ENCODE results near the gene FSD2.

FSD2 gene

DNA sequence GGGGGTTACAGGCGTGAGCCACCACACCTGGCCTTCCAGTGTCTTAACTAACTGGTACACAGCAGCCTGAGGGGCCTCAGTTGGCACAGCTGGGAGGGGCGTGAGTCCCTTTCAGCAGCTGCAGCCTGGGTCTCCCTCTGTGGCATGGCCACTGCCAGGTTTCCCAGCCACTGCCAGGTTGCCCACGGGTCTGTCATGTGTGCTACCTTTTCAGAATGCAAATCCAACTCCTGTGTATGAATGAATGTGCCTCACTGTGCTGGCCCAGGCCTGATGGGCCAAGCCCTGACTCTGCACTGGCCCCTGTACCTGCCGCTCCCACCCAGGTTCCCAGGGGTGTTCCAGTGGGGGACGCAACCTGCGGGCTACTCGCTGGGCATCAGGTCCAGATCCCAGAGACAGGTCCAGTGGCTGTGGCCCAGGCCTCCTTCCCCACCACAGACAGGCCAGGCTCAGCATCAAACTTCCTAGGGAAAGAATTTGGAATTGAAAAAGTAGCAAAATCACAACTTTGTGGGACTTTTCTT lies 29.6 kb upstream of the FSD2 start:
- H3K36me3 ChIP-seq (replicated peaks in 1 of 2; ENCODE audit: control insufficient read depth in 2 of 2, insufficient read depth in 2 of 2, low read length in 2 of 2): peaks cover 19 to 70% of the 10 kb centered on the region in 2 donors
- no peak overlapping the region for H3K18ac ChIP-seq (ENCODE audit: low read length)
- no peak overlapping the region for H3K4me3 ChIP-seq (ENCODE audit: low read length in 2 of 2)
- peaks cover 0 to 5% of the 10 kb centered on the region in 2 donors for H3K9me3 ChIP-seq (replicated peaks in 1 of 2; ENCODE audit: control insufficient read depth in 2 of 2, insufficient read depth in 1 of 2, low read depth in 1 of 2, low read length in 2 of 2)
- no peak overlapping the region for H2BK12ac ChIP-seq (ENCODE audit: low read length)
- WGBS, 2 donors (ENCODE audit: extremely low coverage in 2 of 2, insufficient read length in 2 of 2, insufficient replicate concordance in 1 of 2): no CpG with 5 or more reads among the region's 7 CpGs
- no peak overlapping the region for H2AFZ ChIP-seq (ENCODE audit: low read length)
- no peak overlapping the region for H2BK120ac ChIP-seq (ENCODE audit: low read depth, low read length)
- no peak overlapping the region for H3K27ac ChIP-seq (replicated peaks; ENCODE audit: low read length)
- H2BK15ac ChIP-seq (ENCODE audit: low read length): no peak overlapping the region
- no peak for DNase-seq (ENCODE audit: low spot score)
- H3K4ac ChIP-seq (ENCODE audit: low read length): no peak overlapping the region
- no peak overlapping the region for H3K9ac ChIP-seq (ENCODE audit: low read depth, low read length, poor library complexity)
- no peak overlapping the region for H2AK5ac ChIP-seq (ENCODE audit: low read depth, low read length)
- H3K23ac ChIP-seq (ENCODE audit: low read depth, low read length, poor library complexity): no peak overlapping the region
- H3K79me1 ChIP-seq (ENCODE audit: low read depth, low read length): no peaks in the 10 kb centered on the region
- H3K14ac ChIP-seq (ENCODE audit: low read length): no peak overlapping the region
- no peak overlapping the region for H4K91ac ChIP-seq (ENCODE audit: low read depth, low read length, poor library complexity)
- H3K4me1 ChIP-seq (ENCODE audit: control insufficient read depth in 2 of 2, insufficient read depth in 1 of 2, low read depth in 1 of 2, low read length in 2 of 2): peaks cover 0 to 3% of the 10 kb centered on the region in 2 donors
- H3K4me2 ChIP-seq (ENCODE audit: insufficient read depth, low read length, poor library complexity, severe bottlenecking): no peak overlapping the region
- no peaks in the 10 kb centered on the region for H3K27me3 ChIP-seq (ENCODE audit: control insufficient read depth in 3 of 3, insufficient read depth in 3 of 3, low read depth in 1 of 3, low read length in 3 of 3)
- no peak overlapping the region for H2BK5ac ChIP-seq (ENCODE audit: low read length)
- no peak overlapping the region for H4K8ac ChIP-seq (ENCODE audit: low read depth, low read length)

DNA sequence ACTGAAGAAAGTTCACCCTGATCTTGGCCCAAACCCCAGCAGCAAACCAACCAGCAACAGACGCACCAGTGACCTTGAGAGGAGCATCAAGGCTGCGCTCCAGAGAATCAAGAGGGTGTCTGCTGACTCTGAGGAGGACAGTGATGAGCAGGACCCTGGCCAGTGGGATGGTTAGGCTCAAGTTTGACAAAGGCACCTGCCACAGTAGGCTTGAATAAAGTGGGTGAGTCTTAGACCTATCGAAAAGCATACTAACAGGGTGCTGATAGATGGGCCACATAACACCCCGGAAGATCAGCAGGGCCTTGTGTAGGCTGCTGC lies 27.5 kb upstream of the FSD2 start:
- H3K36me3 ChIP-seq (replicated peaks in 1 of 2; ENCODE audit: control insufficient read depth in 2 of 2, insufficient read depth in 2 of 2, low read length in 2 of 2): peaks cover 24 to 91% of the 10 kb centered on the region in 2 donors
- H3K4me2 ChIP-seq (ENCODE audit: insufficient read depth, low read length, poor library complexity, severe bottlenecking): no peak overlapping the region
- no peak overlapping the region for H3K27ac ChIP-seq (replicated peaks; ENCODE audit: low read length)
- no peaks in the 10 kb centered on the region for H3K79me1 ChIP-seq (ENCODE audit: low read depth, low read length)
- no peak overlapping the region for H4K91ac ChIP-seq (ENCODE audit: low read depth, low read length, poor library complexity)
- peaks cover 0 to 5% of the 10 kb centered on the region in 2 donors for H3K9me3 ChIP-seq (replicated peaks in 1 of 2; ENCODE audit: control insufficient read depth in 2 of 2, insufficient read depth in 1 of 2, low read depth in 1 of 2, low read length in 2 of 2)
- H2AFZ ChIP-seq (ENCODE audit: low read length): no peak overlapping the region
- H3K4me1 ChIP-seq (ENCODE audit: control insufficient read depth in 2 of 2, insufficient read depth in 1 of 2, low read depth in 1 of 2, low read length in 2 of 2): peaks cover 0 to 3% of the 10 kb centered on the region in 2 donors
- H2BK12ac ChIP-seq (ENCODE audit: low read length): no peak overlapping the region
- no peak overlapping the region for H2BK15ac ChIP-seq (ENCODE audit: low read length)
- no peak overlapping the region for H3K23ac ChIP-seq (ENCODE audit: low read depth, low read length, poor library complexity)
- H2BK5ac ChIP-seq (ENCODE audit: low read length): no peak overlapping the region
- no peak overlapping the region for H2AK5ac ChIP-seq (ENCODE audit: low read depth, low read length)
- H3K4me3 ChIP-seq (ENCODE audit: low read length in 2 of 2): no peak overlapping the region
- H3K4ac ChIP-seq (ENCODE audit: low read length): no peak overlapping the region
- no peak overlapping the region for H2BK120ac ChIP-seq (ENCODE audit: low read depth, low read length)
- H3K9ac ChIP-seq (ENCODE audit: low read depth, low read length, poor library complexity): no peak overlapping the region
- DNase-seq (ENCODE audit: low spot score): no peak
- H3K18ac ChIP-seq (ENCODE audit: low read length): no peak overlapping the region
- no peak overlapping the region for H4K8ac ChIP-seq (ENCODE audit: low read depth, low read length)
- WGBS, 2 donors (ENCODE audit: extremely low coverage in 2 of 2, insufficient read length in 2 of 2, insufficient replicate concordance in 1 of 2): no CpG with 5 or more reads among the region's 4 CpGs
- H3K27me3 ChIP-seq (ENCODE audit: control insufficient read depth in 3 of 3, insufficient read depth in 3 of 3, low read depth in 1 of 3, low read length in 3 of 3): no peaks in the 10 kb centered on the region
- H3K14ac ChIP-seq (ENCODE audit: low read length): no peak overlapping the region

DNA sequence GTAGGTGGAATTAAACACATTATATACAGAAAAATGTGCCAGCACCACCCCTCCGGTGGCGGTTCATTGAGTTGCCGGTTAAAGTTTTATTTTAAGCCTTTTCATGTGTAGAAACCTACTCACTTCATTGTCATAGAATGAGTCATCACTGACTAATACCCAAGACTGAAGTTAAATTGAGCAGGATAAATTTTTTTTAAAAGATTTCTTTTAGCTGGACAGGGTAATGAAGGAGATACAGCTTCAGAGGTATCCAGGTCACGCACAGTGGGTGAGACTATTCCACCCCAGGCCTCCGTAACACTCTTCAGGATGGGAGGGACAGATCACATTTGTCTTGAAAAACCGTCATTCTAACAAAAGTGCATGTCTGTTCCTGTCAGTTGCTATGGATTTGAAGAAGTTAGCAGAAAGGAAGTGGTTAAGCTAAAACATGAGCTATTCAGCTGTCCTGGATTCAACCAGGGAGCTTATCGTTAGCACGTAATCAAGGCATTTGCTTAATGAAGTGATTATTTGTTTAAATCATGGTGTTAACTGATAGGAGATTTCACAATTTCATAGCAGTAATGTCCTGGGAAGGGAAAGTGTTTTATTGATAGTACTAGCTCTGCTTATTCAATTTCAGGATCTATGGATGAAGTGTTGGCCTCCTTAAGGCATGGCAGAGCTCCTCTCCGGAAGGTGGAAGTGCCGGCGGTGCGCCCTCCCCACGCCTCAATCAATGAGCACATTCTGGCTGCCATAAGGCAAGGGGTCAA lies 26.9 kb upstream of the FSD2 start:
- H2BK120ac ChIP-seq (ENCODE audit: low read depth, low read length): no peak overlapping the region
- H4K8ac ChIP-seq (ENCODE audit: low read depth, low read length): no peak overlapping the region
- no peak overlapping the region for H3K27ac ChIP-seq (replicated peaks; ENCODE audit: low read length)
- H2BK12ac ChIP-seq (ENCODE audit: low read length): no peak overlapping the region
- H3K4me3 ChIP-seq (ENCODE audit: low read length in 2 of 2): no peak overlapping the region
- H3K23ac ChIP-seq (ENCODE audit: low read depth, low read length, poor library complexity): no peak overlapping the region
- no peak overlapping the region for H2BK15ac ChIP-seq (ENCODE audit: low read length)
- no peak overlapping the region for H3K18ac ChIP-seq (ENCODE audit: low read length)
- no peak for DNase-seq (ENCODE audit: low spot score)
- no CpG with 5 or more reads among the region's 13 CpGs for WGBS, 2 donors (ENCODE audit: extremely low coverage in 2 of 2, insufficient read length in 2 of 2, insufficient replicate concordance in 1 of 2)
- no peak overlapping the region for H2AK5ac ChIP-seq (ENCODE audit: low read depth, low read length)
- H3K4ac ChIP-seq (ENCODE audit: low read length): no peak overlapping the region
- no peak overlapping the region for H3K4me2 ChIP-seq (ENCODE audit: insufficient read depth, low read length, poor library complexity, severe bottlenecking)
- no peaks in the 10 kb centered on the region for H3K79me1 ChIP-seq (ENCODE audit: low read depth, low read length)
- H3K9ac ChIP-seq (ENCODE audit: low read depth, low read length, poor library complexity): no peak overlapping the region
- H3K14ac ChIP-seq (ENCODE audit: low read length): no peak overlapping the region
- H3K27me3 ChIP-seq (ENCODE audit: control insufficient read depth in 3 of 3, insufficient read depth in 3 of 3, low read depth in 1 of 3, low read length in 3 of 3): no peaks in the 10 kb centered on the region
- H2AFZ ChIP-seq (ENCODE audit: low read length): no peak overlapping the region
- H2BK5ac ChIP-seq (ENCODE audit: low read length): no peak overlapping the region
- H3K4me1 ChIP-seq (ENCODE audit: control insufficient read depth in 2 of 2, insufficient read depth in 1 of 2, low read depth in 1 of 2, low read length in 2 of 2): peaks cover 0 to 3% of the 10 kb centered on the region in 2 donors
- peaks cover 23 to 92% of the 10 kb centered on the region in 2 donors for H3K36me3 ChIP-seq (replicated peaks in 1 of 2; ENCODE audit: control insufficient read depth in 2 of 2, insufficient read depth in 2 of 2, low read length in 2 of 2)
- H3K9me3 ChIP-seq (replicated peaks in 1 of 2; ENCODE audit: control insufficient read depth in 2 of 2, insufficient read depth in 1 of 2, low read depth in 1 of 2, low read length in 2 of 2): peaks cover 0 to 5% of the 10 kb centered on the region in 2 donors
- H4K91ac ChIP-seq (ENCODE audit: low read depth, low read length, poor library complexity): no peak overlapping the region

DNA sequence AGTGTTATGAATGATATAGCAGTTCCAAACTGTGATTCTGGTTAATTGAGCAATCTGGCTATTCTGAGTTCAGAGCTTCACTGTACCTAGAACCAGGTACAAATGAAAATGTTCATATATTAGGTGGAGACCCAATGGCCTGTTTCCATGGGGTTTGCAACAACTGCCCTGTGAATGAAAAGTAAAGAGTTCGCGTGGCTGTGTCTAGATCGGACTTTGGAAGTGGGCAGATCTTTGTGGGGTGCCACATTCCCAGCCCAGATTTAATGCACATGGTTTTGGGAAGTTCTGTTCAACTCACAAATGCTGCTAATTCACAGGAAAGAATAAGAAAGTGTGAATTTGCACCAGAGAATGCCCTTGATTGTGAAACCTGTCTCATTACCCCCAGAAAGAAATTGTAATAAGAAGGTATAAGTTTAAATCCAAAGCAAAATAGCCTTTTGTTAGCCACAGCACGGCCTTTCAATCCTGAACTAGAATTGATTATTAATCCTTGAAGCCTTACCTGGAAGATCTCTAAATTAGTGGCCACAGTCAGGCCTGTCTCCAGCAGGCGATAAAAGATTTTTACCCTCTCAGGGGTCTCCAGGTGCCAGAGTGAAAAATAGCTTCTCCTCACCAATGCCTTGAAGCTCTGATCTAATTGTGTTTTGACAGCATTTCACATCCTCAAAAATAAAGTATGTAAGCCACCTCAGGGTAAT lies 26.2 kb upstream of the FSD2 start:
- no peak overlapping the region for H2AFZ ChIP-seq (ENCODE audit: low read length)
- H3K79me1 ChIP-seq (ENCODE audit: low read depth, low read length): no peaks in the 10 kb centered on the region
- H3K4me2 ChIP-seq (ENCODE audit: insufficient read depth, low read length, poor library complexity, severe bottlenecking): no peak overlapping the region
- no peak overlapping the region for H4K8ac ChIP-seq (ENCODE audit: low read depth, low read length)
- H2BK5ac ChIP-seq (ENCODE audit: low read length): no peak overlapping the region
- no peak overlapping the region for H3K14ac ChIP-seq (ENCODE audit: low read length)
- no peak overlapping the region for H3K9ac ChIP-seq (ENCODE audit: low read depth, low read length, poor library complexity)
- no peak overlapping the region for H2BK120ac ChIP-seq (ENCODE audit: low read depth, low read length)
- H3K18ac ChIP-seq (ENCODE audit: low read length): no peak overlapping the region
- no peak overlapping the region for H3K23ac ChIP-seq (ENCODE audit: low read depth, low read length, poor library complexity)
- WGBS, 2 donors (ENCODE audit: extremely low coverage in 2 of 2, insufficient read length in 2 of 2, insufficient replicate concordance in 1 of 2): no CpG with 5 or more reads among the region's 5 CpGs
- H2AK5ac ChIP-seq (ENCODE audit: low read depth, low read length): no peak overlapping the region
- no peak overlapping the region for H3K27ac ChIP-seq (replicated peaks; ENCODE audit: low read length)
- no peak overlapping the region for H2BK12ac ChIP-seq (ENCODE audit: low read length)
- peaks cover 0 to 3% of the 10 kb centered on the region in 2 donors for H3K4me1 ChIP-seq (ENCODE audit: control insufficient read depth in 2 of 2, insufficient read depth in 1 of 2, low read depth in 1 of 2, low read length in 2 of 2)
- H3K36me3 ChIP-seq (replicated peaks in 1 of 2; ENCODE audit: control insufficient read depth in 2 of 2, insufficient read depth in 2 of 2, low read length in 2 of 2): peaks cover 23 to 92% of the 10 kb centered on the region in 2 donors
- no peaks in the 10 kb centered on the region for H3K27me3 ChIP-seq (ENCODE audit: control insufficient read depth in 3 of 3, insufficient read depth in 3 of 3, low read depth in 1 of 3, low read length in 3 of 3)
- no peak for DNase-seq (ENCODE audit: low spot score)
- no peak overlapping the region for H3K4ac ChIP-seq (ENCODE audit: low read length)
- no peak overlapping the region for H4K91ac ChIP-seq (ENCODE audit: low read depth, low read length, poor library complexity)
- no peak overlapping the region for H3K4me3 ChIP-seq (ENCODE audit: low read length in 2 of 2)
- no peak overlapping the region for H2BK15ac ChIP-seq (ENCODE audit: low read length)
- peaks cover 0 to 5% of the 10 kb centered on the region in 2 donors for H3K9me3 ChIP-seq (replicated peaks in 1 of 2; ENCODE audit: control insufficient read depth in 2 of 2, insufficient read depth in 1 of 2, low read depth in 1 of 2, low read length in 2 of 2)
